ENCODE measurements around the gene BEND5.

The BEND5 gene

GRCh38 chr1:48680411-48681035 is 96.2 kb downstream of the BEND5 start:
- DNase-seq (ENCODE audit: low read depth), result no peak

- no peak for DNase-seq (ENCODE audit: low read depth)
These were observed 96.8 kb downstream of the BEND5 start for GRCh38 chr1:48679859-48680258.

- DNase-seq (ENCODE audit: low read depth), result no peak
These were observed 97.8 kb downstream of the BEND5 start for GRCh38 chr1:48678710-48679505.
